ENCODE results near the gene DAAM1.

GRCh38 chr14:59148334-59148900 lies 40.0 kb upstream of the DAAM1 start:
- TF ChIP-seq, protein P1, sequence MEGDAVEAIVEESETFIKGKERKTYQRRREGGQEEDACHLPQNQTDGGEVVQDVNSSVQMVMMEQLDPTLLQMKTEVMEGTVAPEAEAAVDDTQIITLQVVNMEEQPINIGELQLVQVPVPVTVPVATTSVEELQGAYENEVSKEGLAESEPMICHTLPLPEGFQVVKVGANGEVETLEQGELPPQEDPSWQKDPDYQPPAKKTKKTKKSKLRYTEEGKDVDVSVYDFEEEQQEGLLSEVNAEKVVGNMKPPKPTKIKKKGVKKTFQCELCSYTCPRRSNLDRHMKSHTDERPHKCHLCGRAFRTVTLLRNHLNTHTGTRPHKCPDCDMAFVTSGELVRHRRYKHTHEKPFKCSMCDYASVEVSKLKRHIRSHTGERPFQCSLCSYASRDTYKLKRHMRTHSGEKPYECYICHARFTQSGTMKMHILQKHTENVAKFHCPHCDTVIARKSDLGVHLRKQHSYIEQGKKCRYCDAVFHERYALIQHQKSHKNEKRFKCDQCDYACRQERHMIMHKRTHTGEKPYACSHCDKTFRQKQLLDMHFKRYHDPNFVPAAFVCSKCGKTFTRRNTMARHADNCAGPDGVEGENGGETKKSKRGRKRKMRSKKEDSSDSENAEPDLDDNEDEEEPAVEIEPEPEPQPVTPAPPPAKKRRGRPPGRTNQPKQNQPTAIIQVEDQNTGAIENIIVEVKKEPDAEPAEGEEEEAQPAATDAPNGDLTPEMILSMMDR (IDR thresholded peaks at IDR 0.05) = no peak
- no peak for TF ChIP-seq POLR2A (IDR thresholded peaks at IDR 0.05)
